Common myeloid progenitor, CD34-positive (primary cell): ENCODE data around the gene DPYD.

ENCODE experiments used
- CTCF ChIA-PET: fragments of 350-600 bp; sonication (Branson Sonifier 250); formaldehyde crosslinking; loops from one replicate; lab custom pipeline; 2021; ENCODE audit warnings: antibody characterized with exemption; lab: Charles Lee
- POLR2A ChIA-PET: fragments of 350-600 bp; sonication (Branson Sonifier 250); formaldehyde crosslinking; loops from one replicate; lab custom pipeline; 2021; ENCODE audit warnings: antibody characterized with exemption; lab: Charles Lee
- DNase-seq, 3 donors: peaks; one replicate each; pipeline versions ENCODE4 v3.0.0 to v3.0.0-alpha.2; 2013
- H3K27ac ChIP-seq, 2 experiments: 1 replicate in 1 of 2; 2 replicates in 1 of 2; pipeline ENCODE4 v1.7.0; 2013; ENCODE audit warnings: inconsistent platforms in 2 of 2, low read length in 2 of 2, mild to moderate bottlenecking in 2 of 2, low read depth in 1 of 2, moderate library complexity in 1 of 2; ENCODE audit not compliant: severe bottlenecking in 2 of 2, insufficient read depth in 1 of 2, poor library complexity in 1 of 2
- H3K27me3 ChIP-seq, 5 experiments: replicated peaks in 2 of 5; 1 replicate in 3 of 5; 2 replicates in 2 of 5; pipeline versions ENCODE4 v1.6.1 to v1.7.0; 2013; ENCODE audit warnings: low read length in 4 of 5, mild to moderate bottlenecking in 2 of 5, moderate library complexity in 2 of 5, inconsistent platforms in 1 of 5; ENCODE audit not compliant: insufficient read depth in 5 of 5, control insufficient read depth in 4 of 5
- H3K36me3 ChIP-seq, 4 experiments: 1 replicate in 2 of 4; 2 replicates in 2 of 4; pipeline versions ENCODE4 v1.6.1 to v1.7.0; 2013; ENCODE audit warnings: low read length in 3 of 4, control low read depth in 1 of 4, mild to moderate bottlenecking in 1 of 4; ENCODE audit not compliant: control insufficient read depth in 4 of 4, insufficient read depth in 4 of 4
- H3K4me1 ChIP-seq, 4 experiments: 1 replicate in 3 of 4; 2 replicates in 1 of 4; pipeline versions ENCODE4 v1.6.1 to v1.7.1; 2013; ENCODE audit warnings: low read length in 3 of 4, mild to moderate bottlenecking in 3 of 4, control low read depth in 1 of 4, inconsistent platforms in 1 of 4, moderate library complexity in 1 of 4; ENCODE audit not compliant: control insufficient read depth in 4 of 4, insufficient read depth in 4 of 4; ENCODE audit errors: control extremely low read depth in 1 of 4
- H3K4me3 ChIP-seq, 7 experiments: 1 replicate in 4 of 7; 2 replicates in 3 of 7; pipeline versions ENCODE4 v1.5.1 to v1.7.0; 2013; ENCODE audit warnings: mild to moderate bottlenecking in 7 of 7, low read length in 6 of 7, moderate library complexity in 6 of 7, inconsistent platforms in 2 of 7, low read depth in 2 of 7, control low read depth in 1 of 7; ENCODE audit not compliant: insufficient read depth in 4 of 7, control insufficient read depth in 1 of 7; ENCODE audit errors: extremely low read depth in 1 of 7
- H3K9me3 ChIP-seq, 5 experiments: 1 replicate in 4 of 5; 2 replicates in 1 of 5; pipeline versions ENCODE4 v1.6.1 to v1.7.1; 2013; ENCODE audit warnings: low read length in 4 of 5, mild to moderate bottlenecking in 2 of 5, inconsistent platforms in 1 of 5, low read depth in 1 of 5, moderate library complexity in 1 of 5; ENCODE audit not compliant: control insufficient read depth in 4 of 5, insufficient read depth in 2 of 5; ENCODE audit errors: control extremely low read depth in 1 of 5
- WGBS: methylation state at CpG from one replicate; pipeline ENCODE4 v1.1.5; 2013; ENCODE audit not compliant: insufficient coverage; 5-methylcytosine and 5-hydroxymethylcytosine counted together

Gene DPYD

DNA sequence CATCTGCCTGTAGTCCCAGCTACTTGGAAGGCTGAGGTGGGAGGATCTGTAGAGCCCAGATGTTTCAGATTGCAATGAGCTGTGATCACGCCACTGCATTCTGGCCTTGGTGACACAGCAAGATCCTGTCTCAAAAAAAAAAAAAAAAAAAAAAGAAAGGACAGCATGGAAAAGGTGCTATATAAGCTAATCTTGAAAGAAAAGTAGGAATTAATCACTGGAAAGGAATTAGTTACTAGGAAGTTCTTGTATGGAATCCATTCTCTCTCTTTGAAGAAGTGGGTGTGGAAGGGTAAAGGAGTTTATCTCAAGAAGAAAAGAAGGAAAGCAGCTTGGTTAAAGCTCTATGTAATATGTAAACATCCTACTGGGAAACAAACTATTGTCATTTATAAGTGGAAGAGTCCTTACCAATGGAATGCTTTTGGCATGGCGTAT lies 339.2 kb downstream of the DPYD start:
- H3K4me1 ChIP-seq: no peaks in the 10 kb centered on the region
- peaks cover 0 to 8% (median 3%) of the 10 kb centered on the region in 4 experiments for H3K36me3 ChIP-seq
- WGBS: 100% methylated on average over 1 of the region's 2 CpGs
- no peak for DNase-seq
- H3K27ac ChIP-seq: no peak overlapping the region
- H3K9me3 ChIP-seq: peaks cover 0 to 2% (median 0%) of the 10 kb centered on the region in 5 experiments
- H3K27me3 ChIP-seq: no peaks in the 10 kb centered on the region
- ChIA-PET POLR2A (no interaction called here), CTCF (no interaction called here)
- no peak overlapping the region for H3K4me3 ChIP-seq

DNA sequence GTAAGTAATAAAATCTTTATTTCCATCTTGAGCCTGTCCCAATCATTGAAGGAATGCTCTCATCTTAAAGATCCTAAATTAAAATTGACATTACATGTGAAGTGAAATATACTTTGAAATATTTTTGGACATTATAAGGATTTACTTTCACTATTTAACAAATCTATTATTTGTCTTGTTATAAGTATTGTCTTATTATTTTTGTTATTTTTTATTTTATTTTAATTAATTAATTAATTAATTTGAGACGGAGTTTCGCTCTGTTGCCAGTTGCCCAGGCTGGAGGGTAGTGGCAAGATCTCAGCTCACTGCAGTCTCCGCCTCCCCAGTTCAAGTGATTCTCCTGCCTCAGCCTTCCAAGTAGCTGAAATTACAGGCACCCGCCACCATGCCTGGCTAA lies 343.2 kb downstream of the DPYD start:
- 100% methylated on average over 4 of the region's 4 CpGs for WGBS
- Histone ChIP-seq H3K4me3 (no peak overlapping the region), H3K4me1 (no peaks in the 10 kb centered on the region), H3K27me3 (no peaks in the 10 kb centered on the region), H3K27ac (no peak overlapping the region), H3K36me3 (peaks cover 0 to 8% (median 1%) of the 10 kb centered on the region in 4 experiments), H3K9me3 (no peaks in the 10 kb centered on the region)
- POLR2A ChIA-PET: no interaction called here
- no peak for DNase-seq
- CTCF ChIA-PET: no interaction called here

DNA sequence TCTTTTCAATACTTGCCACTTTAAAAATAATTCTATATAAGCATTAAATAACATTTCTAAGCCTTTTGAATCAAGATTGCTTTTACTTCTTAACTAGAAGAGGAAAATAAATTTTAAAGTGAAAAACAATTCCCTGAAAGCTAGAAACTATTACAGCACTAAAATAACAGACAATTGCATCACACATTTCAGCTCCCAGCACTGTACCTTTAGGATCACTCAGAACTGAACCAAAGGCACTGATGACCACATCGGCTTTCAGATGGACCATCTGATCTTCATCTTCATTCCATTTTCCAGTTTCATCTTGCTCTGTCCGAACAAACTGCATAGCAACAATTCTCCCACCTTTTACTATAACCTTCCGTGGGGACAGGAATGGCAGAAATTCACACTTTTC lies 347.3 kb downstream of the DPYD start:
- no peak overlapping the region for H3K27ac ChIP-seq
- no peak overlapping the region for H3K4me3 ChIP-seq

DNA sequence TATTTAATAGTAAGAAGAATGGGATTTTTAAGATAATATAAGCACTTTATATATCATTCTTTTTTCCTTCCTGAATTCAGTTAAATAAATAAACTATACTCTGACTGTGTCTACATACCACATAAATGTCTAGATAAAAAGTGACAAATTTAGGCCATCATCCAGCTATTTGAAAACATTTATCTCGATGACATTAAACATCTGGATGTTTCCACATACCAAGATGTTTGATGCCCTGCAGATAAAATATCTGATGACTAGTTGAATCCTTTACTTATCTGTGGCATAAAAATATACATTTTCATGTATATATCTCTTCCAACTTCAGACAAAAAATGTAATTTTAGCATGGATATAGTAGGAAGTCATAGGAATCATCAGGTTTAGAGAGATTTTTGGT lies 348.3 kb downstream of the DPYD start:
- CTCF ChIA-PET: no interaction called here
- no peak for DNase-seq
- POLR2A ChIA-PET: no interaction called here
- no peaks in the 10 kb centered on the region for H3K27me3 ChIP-seq
- no peaks in the 10 kb centered on the region for H3K9me3 ChIP-seq
- no peak overlapping the region for H3K4me3 ChIP-seq
- no CpG with 5 or more reads among the region's 1 CpG for WGBS
- H3K36me3 ChIP-seq: peaks cover 0 to 8% (median 3%) of the 10 kb centered on the region in 4 experiments
- H3K27ac ChIP-seq: no peak overlapping the region
- H3K4me1 ChIP-seq: no peaks in the 10 kb centered on the region

More for the DNA sequence above, 347.3 kb downstream of the DPYD start:
- H3K36me3 ChIP-seq: peaks cover 0 to 8% (median 3%) of the 10 kb centered on the region in 4 experiments
- H3K27me3 ChIP-seq: no peaks in the 10 kb centered on the region
- 100% methylated on average over 3 of the region's 3 CpGs for WGBS
- H3K4me1 ChIP-seq: no peaks in the 10 kb centered on the region
- ChIA-PET CTCF (interaction anchor here (0.8 kb wide), 1 partner anchor 8 kb away, joined by 3 read pairs; no protein-coding TSS in a partner anchor), POLR2A (interaction anchor here (1.0 kb wide), 1 partner anchor 406 kb away, joined by 3 read pairs; no protein-coding TSS in a partner anchor)
- H3K9me3 ChIP-seq: no peaks in the 10 kb centered on the region
- no peak for DNase-seq

DNA sequence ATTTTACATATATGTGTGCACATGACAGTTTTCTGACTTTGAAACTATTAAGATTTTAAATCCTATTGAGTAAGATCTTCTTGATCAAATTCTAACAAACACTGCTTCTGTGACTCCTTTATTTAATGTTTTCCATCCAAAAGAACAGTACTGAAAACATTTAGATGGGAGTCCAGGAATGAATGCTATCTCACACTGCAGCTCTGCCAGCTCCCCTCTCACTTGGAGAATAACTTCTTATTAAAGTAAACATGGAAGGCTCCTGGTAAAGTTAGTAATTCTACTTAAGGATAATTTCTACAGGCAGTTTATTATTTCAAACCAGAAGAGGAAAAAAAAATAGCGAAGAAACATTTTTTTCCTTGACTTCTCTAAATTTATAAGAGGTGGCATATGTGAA lies 349.1 kb downstream of the DPYD start:
- ChIA-PET POLR2A (no interaction called here), CTCF (no interaction called here)
- DNase-seq: no peak
- H3K27me3 ChIP-seq: no peaks in the 10 kb centered on the region
- H3K4me1 ChIP-seq: no peaks in the 10 kb centered on the region
- no peaks in the 10 kb centered on the region for H3K9me3 ChIP-seq
- no peak overlapping the region for H3K27ac ChIP-seq
- no peak overlapping the region for H3K4me3 ChIP-seq
- peaks cover 0 to 6% (median 5%) of the 10 kb centered on the region in 4 experiments for H3K36me3 ChIP-seq
- no CpG with 5 or more reads among the region's 1 CpG for WGBS

DNA sequence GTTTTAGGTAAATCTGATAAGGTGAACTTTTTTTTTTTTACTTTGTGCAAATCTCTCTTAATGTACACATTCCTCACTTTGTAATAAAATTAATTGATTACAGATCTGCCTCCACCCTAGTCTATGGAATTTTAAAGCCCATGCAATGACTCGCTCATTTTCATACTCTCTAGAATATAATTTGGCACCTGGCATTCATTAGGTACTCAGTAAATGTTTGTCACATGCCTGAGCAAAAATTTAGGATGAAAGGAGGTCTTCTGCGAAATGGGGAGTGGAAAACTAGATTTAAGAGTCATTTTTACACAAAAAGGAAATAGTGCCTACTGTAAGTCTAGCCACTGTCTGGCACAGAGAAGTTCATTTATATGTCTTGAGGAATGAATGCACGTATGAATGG lies 350.1 kb downstream of the DPYD start:
- Histone ChIP-seq H3K36me3 (peaks cover 0 to 6% (median 5%) of the 10 kb centered on the region in 4 experiments), H3K27me3 (no peaks in the 10 kb centered on the region), H3K4me1 (peaks cover 0 to 3% (median 0%) of the 10 kb centered on the region in 4 experiments), H3K27ac (no peak overlapping the region), H3K9me3 (no peaks in the 10 kb centered on the region), H3K4me3 (no peak overlapping the region)
- ChIA-PET CTCF (no interaction called here), POLR2A (no interaction called here)
- 100% methylated on average over 2 of the region's 3 CpGs for WGBS
- no peak for DNase-seq

DNA sequence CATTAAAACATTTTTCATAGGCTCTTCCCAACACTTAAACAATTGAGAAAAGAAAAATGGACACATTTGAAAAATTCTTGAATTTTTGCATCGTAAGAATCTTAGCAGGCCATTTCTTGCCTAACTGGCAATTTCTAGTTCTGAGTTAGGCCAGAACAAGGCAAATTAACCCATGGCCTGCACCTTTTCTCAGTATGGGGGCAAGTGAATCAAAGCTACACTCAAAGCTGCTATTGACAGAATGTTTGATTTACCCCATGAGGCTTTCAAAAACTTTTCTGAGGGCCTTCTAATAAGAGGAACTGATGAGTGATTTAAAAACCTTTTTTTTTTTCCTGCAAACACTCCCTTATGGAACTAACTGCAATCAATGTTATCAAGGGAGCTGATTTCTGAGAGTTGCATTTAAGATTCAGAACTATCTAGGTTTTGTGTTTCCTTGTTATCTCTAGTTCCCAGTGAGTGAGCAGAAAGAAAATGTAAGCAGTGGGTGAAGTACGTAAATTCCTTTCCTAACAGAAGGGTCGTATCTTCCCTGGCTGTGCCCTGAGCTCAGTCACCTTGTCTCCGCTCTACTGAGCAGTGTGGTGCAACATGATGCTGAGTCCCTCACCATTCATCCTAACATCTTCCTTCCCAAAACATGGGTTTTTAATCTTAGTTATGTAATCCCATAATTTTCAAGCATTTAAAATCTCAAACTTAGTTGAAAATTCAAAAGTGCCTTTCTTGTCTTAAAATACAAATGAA lies 353.7 kb downstream of the DPYD start:
- no peaks in the 10 kb centered on the region for H3K27me3 ChIP-seq
- ChIA-PET CTCF (no interaction called here), POLR2A (no interaction called here)
- H3K36me3 ChIP-seq: peaks cover 0 to 5% (median 2%) of the 10 kb centered on the region in 4 experiments
- WGBS: 93% methylated on average over 4 of the region's 4 CpGs
- peaks cover 0 to 3% (median 0%) of the 10 kb centered on the region in 4 experiments for H3K4me1 ChIP-seq
- no peak for DNase-seq
- H3K4me3 ChIP-seq: no peak overlapping the region
- no peaks in the 10 kb centered on the region for H3K9me3 ChIP-seq
- H3K27ac ChIP-seq: no peak overlapping the region
